Stomach (tissue), 4 donors: ENCODE measurements around the gene PCDHB5.

Experiments
- CTCF ChIP-seq, 7 experiments: fragments of 450-650 bp in 4 of 7; fragments of 200-600 bp in 3 of 7; sonication (generic) in 3 of 7; IDR thresholded peaks; one replicate each; pipeline ENCODE4 v1.5.1; 2016 to 2019; ENCODE audit warnings: antibody characterized with exemption in 7 of 7, control low read depth in 2 of 7, mild to moderate bottlenecking in 1 of 7
- EP300 ChIP-seq: sonication (generic); formaldehyde crosslinking; IDR thresholded peaks from one replicate; pipeline ENCODE4 v1.6.1; 2017; ENCODE audit warnings: antibody characterized with exemption
- POLR2AphosphoS5 ChIP-seq, 3 donors: sonication (generic); formaldehyde crosslinking; IDR thresholded peaks; one replicate each; pipeline ENCODE4 v1.6.1; 2016; ENCODE audit warnings: antibody characterized with exemption in 3 of 3

- TF ChIP-seq POLR2AphosphoS5 (IDR thresholded peaks at IDR 0.05) (no peak), CTCF (IDR thresholded peaks at IDR 0.05) (peak in 1 of 7 experiments; percentile 13), EP300 (no peak)
Observed at GRCh38 chr5:141135030-141135717, at the start of gene PCDHB5.
